Measurements from ENCODE around the gene NLRP6. TPM values are rescaled to one million over a fixed set of nuclear protein-coding genes. Genes with fewer than 3 reads are reported as not detected.
A peak's percentile ranks its signal among the peaks of the same experiment; 100 is the strongest.

Gene NLRP6
- total and polyA plus RNA-seq, 2 of the 4 experiments (the other 2 are of a cell fraction) = not detected

DNA sequence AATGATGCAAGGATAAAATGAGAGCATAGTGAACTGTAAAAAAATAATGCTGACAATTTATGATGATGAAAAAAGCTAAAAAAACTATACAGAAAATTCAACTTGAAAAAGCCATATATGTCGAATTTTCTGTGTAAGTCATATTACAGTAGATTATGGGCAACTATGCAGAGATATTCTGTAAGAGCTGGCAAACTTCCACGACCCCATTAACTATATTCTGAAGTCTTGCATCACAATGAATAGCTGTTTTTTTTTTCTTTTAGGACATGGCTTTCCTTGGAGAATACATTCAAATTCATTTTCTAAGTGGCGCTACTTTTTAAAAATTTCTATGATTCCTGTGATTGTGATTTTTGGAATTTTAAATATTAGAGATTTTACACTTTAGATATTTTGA, 23.0 kb upstream of the NLRP6 start:
- Histone ChIP-seq H2BK15ac (ENCODE audit: low read depth, low read length) (no peak overlapping the region), H3K4me2 (ENCODE audit: low read depth, low read length) (no peak overlapping the region), H3K4ac (ENCODE audit: low read depth, low read length) (no peak overlapping the region), H2BK5ac (ENCODE audit: low read depth, low read length, poor library complexity, severe bottlenecking) (no peak overlapping the region), H4K20me1 (ENCODE audit: insufficient read depth, low read length) (no peaks in the 10 kb centered on the region; the same call in 1 of the 2 replicates), H4K5ac (ENCODE audit: low read depth, low read length) (no peak overlapping the region), H2AK9ac (replicated peaks; ENCODE audit: low read depth, low read length, poor library complexity) (no peak overlapping the region), H2AK5ac (ENCODE audit: low read depth, low read length) (no peak overlapping the region), H3K27me3 (ENCODE audit: control insufficient read depth, insufficient read depth, low read length) (peaks cover 8% of the 10 kb centered on the region), H3K14ac (replicated peaks; ENCODE audit: low read depth, low read length) (no peak overlapping the region), H3K4me1 (ENCODE audit: control insufficient read depth, insufficient read depth, low read length) (no peaks in the 10 kb centered on the region), H2BK120ac (ENCODE audit: low read depth, low read length) (no peak overlapping the region), H4K91ac (ENCODE audit: insufficient read depth, low read depth, low read length) (no peak overlapping the region), H3K27ac (ENCODE audit: insufficient read depth, low read length) (no peak overlapping the region), H3K9me3 (ENCODE audit: control insufficient read depth, insufficient read depth, low read length) (no peaks in the 10 kb centered on the region), H3K18ac (ENCODE audit: low read depth, low read length) (no peak overlapping the region), H2BK20ac (ENCODE audit: low read depth, low read length) (no peak overlapping the region), H4K8ac (ENCODE audit: low read depth in 2 of 2, low read length in 2 of 2) (no peak overlapping the region), H3K79me1 (ENCODE audit: low read depth in 1 of 2, low read length in 2 of 2) (peaks cover 0 to 4% of the 10 kb centered on the region in 2 experiments; a peak in 1 of 4 replicates), H3K4me3 (ENCODE audit: insufficient read depth, low read depth, low read length) (no peak overlapping the region), H3K56ac (ENCODE audit: extremely low read depth, insufficient read depth, low read length) (no peak overlapping the region), H2AFZ (replicated peaks; ENCODE audit: low read length, poor library complexity) (no peak overlapping the region), H3K9ac (ENCODE audit: low read depth, low read length) (no peak overlapping the region), H3K9me1 (ENCODE audit: insufficient read depth, low read length) (no peaks in the 10 kb centered on the region), H3K36me3 (ENCODE audit: control insufficient read depth, insufficient read depth, low read length) (peaks cover 27% of the 10 kb centered on the region), H3K23ac (ENCODE audit: low read depth, low read length) (no peak overlapping the region)
- DNase-seq (peak; percentile 12), ATAC-seq (ENCODE audit: low read depth) (no peak)
- in situ Hi-C loops (cut with MboI; ENCODE audit: low sequenced_read_pairs) (no loop called here), intact Hi-C loops (cut with micrococcal nuclease) (no loop called here), dilution Hi-C loops (cut with HindIII; ENCODE audit: low sequenced_read_pairs, unreplicated experiment) (no loop called here)
- TF ChIP-seq, protein P1, sequence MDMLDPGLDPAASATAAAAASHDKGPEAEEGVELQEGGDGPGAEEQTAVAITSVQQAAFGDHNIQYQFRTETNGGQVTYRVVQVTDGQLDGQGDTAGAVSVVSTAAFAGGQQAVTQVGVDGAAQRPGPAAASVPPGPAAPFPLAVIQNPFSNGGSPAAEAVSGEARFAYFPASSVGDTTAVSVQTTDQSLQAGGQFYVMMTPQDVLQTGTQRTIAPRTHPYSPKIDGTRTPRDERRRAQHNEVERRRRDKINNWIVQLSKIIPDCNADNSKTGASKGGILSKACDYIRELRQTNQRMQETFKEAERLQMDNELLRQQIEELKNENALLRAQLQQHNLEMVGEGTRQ (IDR thresholded peaks at IDR 0.05; ENCODE audit: low read depth, low read length) = no peak
- peak; percentile 53; the same call in 1 of the 2 replicates for TF ChIP-seq CEBPB (IDR thresholded peaks at IDR 0.05; ENCODE audit: low read depth, low read length)
- ChIA-PET CTCF (no interaction called here), POLR2A (ENCODE audit: unreplicated experiment) (no interaction called here)
- WGBS, 2 experiments (ENCODE audit: extremely low coverage in 2 of 2, insufficient read length in 1 of 2) = no CpG with 5 or more reads among the region's 3 CpGs
- no TSS peak for BruUV-seq (replicated peaks)
